ENCODE data around the gene MAP3K19.

DNA sequence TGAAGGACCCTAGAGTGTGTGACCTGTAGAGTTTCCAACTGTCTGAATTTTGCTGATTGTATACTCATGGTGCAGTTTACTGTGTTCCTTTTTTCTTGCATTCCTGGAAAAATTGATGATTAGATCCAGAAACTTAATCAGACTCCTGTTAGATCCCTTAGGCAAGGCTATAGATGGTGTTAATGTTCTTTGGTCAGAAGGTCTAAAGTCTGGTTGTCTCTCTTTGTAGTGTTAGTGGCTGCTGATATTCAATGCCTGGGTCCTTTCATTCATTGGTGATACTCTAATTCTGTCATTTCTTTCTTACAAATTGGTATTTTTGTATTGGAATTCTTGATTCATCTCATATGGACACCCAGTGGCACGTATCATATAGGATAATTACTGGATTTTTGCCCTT lies 122.3 kb downstream of the MAP3K19 start:
- TF ChIP-seq, protein P1, sequence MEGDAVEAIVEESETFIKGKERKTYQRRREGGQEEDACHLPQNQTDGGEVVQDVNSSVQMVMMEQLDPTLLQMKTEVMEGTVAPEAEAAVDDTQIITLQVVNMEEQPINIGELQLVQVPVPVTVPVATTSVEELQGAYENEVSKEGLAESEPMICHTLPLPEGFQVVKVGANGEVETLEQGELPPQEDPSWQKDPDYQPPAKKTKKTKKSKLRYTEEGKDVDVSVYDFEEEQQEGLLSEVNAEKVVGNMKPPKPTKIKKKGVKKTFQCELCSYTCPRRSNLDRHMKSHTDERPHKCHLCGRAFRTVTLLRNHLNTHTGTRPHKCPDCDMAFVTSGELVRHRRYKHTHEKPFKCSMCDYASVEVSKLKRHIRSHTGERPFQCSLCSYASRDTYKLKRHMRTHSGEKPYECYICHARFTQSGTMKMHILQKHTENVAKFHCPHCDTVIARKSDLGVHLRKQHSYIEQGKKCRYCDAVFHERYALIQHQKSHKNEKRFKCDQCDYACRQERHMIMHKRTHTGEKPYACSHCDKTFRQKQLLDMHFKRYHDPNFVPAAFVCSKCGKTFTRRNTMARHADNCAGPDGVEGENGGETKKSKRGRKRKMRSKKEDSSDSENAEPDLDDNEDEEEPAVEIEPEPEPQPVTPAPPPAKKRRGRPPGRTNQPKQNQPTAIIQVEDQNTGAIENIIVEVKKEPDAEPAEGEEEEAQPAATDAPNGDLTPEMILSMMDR (conservative IDR thresholded peaks at IDR 0.05; ENCODE audit: low read depth in 2 of 2) = no peak
- TF ChIP-seq, protein P2, sequence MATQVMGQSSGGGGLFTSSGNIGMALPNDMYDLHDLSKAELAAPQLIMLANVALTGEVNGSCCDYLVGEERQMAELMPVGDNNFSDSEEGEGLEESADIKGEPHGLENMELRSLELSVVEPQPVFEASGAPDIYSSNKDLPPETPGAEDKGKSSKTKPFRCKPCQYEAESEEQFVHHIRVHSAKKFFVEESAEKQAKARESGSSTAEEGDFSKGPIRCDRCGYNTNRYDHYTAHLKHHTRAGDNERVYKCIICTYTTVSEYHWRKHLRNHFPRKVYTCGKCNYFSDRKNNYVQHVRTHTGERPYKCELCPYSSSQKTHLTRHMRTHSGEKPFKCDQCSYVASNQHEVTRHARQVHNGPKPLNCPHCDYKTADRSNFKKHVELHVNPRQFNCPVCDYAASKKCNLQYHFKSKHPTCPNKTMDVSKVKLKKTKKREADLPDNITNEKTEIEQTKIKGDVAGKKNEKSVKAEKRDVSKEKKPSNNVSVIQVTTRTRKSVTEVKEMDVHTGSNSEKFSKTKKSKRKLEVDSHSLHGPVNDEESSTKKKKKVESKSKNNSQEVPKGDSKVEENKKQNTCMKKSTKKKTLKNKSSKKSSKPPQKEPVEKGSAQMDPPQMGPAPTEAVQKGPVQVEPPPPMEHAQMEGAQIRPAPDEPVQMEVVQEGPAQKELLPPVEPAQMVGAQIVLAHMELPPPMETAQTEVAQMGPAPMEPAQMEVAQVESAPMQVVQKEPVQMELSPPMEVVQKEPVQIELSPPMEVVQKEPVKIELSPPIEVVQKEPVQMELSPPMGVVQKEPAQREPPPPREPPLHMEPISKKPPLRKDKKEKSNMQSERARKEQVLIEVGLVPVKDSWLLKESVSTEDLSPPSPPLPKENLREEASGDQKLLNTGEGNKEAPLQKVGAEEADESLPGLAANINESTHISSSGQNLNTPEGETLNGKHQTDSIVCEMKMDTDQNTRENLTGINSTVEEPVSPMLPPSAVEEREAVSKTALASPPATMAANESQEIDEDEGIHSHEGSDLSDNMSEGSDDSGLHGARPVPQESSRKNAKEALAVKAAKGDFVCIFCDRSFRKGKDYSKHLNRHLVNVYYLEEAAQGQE (IDR thresholded peaks at IDR 0.05; ENCODE audit: unreplicated experiment) = no peak
- TF ChIP-seq CREB1 (CRISPR knock-in tag; IDR thresholded peaks at IDR 0.05; ENCODE audit: low read depth) (no peak), EZH2phosphoT487 (IDR thresholded peaks at IDR 0.05; ENCODE audit: unreplicated experiment) (no peak), POLR2AphosphoS5 (IDR thresholded peaks at IDR 0.05; ENCODE audit: low read depth) (no peak), ZNF114 (CRISPR knock-in tag; IDR thresholded peaks at IDR 0.05) (no peak), EZH2 (IDR thresholded peaks at IDR 0.05; ENCODE audit: low read depth, unreplicated experiment) (no peak), JUNB (IDR thresholded peaks at IDR 0.05; ENCODE audit: unreplicated experiment) (no peak), NANOG (IDR thresholded peaks at IDR 0.05; ENCODE audit: borderline replicate concordance) (no peak), ZNF331 (CRISPR knock-in tag; IDR thresholded peaks at IDR 0.05; ENCODE audit: low read depth) (no peak)
- TF ChIP-seq, protein P3, sequence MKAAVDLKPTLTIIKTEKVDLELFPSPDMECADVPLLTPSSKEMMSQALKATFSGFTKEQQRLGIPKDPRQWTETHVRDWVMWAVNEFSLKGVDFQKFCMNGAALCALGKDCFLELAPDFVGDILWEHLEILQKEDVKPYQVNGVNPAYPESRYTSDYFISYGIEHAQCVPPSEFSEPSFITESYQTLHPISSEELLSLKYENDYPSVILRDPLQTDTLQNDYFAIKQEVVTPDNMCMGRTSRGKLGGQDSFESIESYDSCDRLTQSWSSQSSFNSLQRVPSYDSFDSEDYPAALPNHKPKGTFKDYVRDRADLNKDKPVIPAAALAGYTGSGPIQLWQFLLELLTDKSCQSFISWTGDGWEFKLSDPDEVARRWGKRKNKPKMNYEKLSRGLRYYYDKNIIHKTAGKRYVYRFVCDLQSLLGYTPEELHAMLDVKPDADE (IDR thresholded peaks at IDR 0.05) = no peak

Data from GM23338 (cell line).